Measurements from ENCODE around the gene RNASE8.

GRCh38 chr14:21070083-21070609 lies 12.5 kb downstream of the RNASE8 start, which contains the start of gene ARHGEF40:
- TF ChIP-seq CTCF (IDR thresholded peaks at IDR 0.05; ENCODE audit: low read depth, low read length) (no peak), EZH2phosphoT487 (IDR thresholded peaks at IDR 0.05; ENCODE audit: low read depth) (no peak)

Measured in OCI-LY3 (cell line).